Activated CD4-positive, alpha-beta memory T cell treated with anti-CD3 and anti-CD28 coated beads, Interleukin-2, amount 10 ng/mL, durations not matched to agents 7 days and 5 days (primary cell): ENCODE results near the gene TRABD2B. TPM values are rescaled to one million over a fixed set of nuclear protein-coding genes. Genes with fewer than 3 reads are reported as not detected.

ENCODE experiments used
- CTCF ChIA-PET: fragments of 350-600 bp; sonication (Branson Sonifier 250); formaldehyde crosslinking; loops from one replicate; lab custom pipeline; 2021; ENCODE audit warnings: antibody characterized with exemption, inconsistent platforms; lab: Charles Lee
- POLR2A ChIA-PET: fragments of 350-600 bp; sonication (Branson Sonifier 250); formaldehyde crosslinking; loops from one replicate; lab custom pipeline; 2021; ENCODE audit warnings: antibody characterized with exemption; lab: Charles Lee
- DNase-seq: peaks from one replicate; pipeline ENCODE4 v3.0.0-alpha.2; 2020
- H3K27ac Mint-ChIP-seq: one replicate; pipeline ENCODE4 v1.8.0; 2021; ENCODE audit warnings: mild to moderate bottlenecking, mixed read lengths
- H3K27me3 Mint-ChIP-seq: one replicate; pipeline ENCODE4 v1.8.0; 2021; ENCODE audit warnings: mixed read lengths
- H3K36me3 Mint-ChIP-seq: one replicate; pipeline ENCODE4 v1.8.0; 2021; ENCODE audit warnings: low read depth, mixed read lengths
- H3K4me1 Mint-ChIP-seq: one replicate; pipeline ENCODE4 v1.8.0; 2021; ENCODE audit warnings: mixed read lengths
- H3K4me3 Mint-ChIP-seq: one replicate; pipeline ENCODE4 v1.8.0; 2021; ENCODE audit warnings: mild to moderate bottlenecking, mixed read lengths
- H3K9me3 Mint-ChIP-seq: one replicate; pipeline ENCODE4 v1.8.0; 2021; ENCODE audit warnings: mixed read lengths
- total RNA-seq, 2 experiments: library from RNA; stranded (reverse); gene quantifications; one replicate each; pipeline ENCODE4 v1.2.3, GENCODE V29; 2021

Gene TRABD2B
- total RNA-seq, 2 experiments from 2014 or later = not detected

DNA sequence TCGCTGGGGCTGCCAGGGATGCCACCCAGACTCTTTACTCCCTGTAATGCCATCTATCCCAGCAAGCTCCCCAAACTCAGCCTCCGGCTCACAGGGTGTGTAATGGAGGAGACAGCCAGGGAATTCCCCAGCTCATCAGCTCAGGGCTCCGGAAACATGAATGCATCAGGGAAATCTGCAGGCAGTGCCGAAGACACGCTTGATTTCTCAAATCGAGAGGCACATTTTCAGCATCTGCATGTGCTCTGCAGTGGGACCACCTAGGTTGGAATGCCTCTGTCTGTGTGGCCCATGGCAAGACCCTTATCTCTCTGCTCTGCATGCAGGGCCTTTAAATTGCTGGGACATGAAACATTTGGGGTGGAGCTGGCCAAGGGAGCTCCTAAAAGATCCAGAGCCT is 170.1 kb downstream of the TRABD2B start:
- H3K9me3 Mint-ChIP-seq = no peaks in the 10 kb centered on the region
- CTCF ChIA-PET = no interaction called here
- H3K27ac Mint-ChIP-seq = no peak overlapping the region

DNA sequence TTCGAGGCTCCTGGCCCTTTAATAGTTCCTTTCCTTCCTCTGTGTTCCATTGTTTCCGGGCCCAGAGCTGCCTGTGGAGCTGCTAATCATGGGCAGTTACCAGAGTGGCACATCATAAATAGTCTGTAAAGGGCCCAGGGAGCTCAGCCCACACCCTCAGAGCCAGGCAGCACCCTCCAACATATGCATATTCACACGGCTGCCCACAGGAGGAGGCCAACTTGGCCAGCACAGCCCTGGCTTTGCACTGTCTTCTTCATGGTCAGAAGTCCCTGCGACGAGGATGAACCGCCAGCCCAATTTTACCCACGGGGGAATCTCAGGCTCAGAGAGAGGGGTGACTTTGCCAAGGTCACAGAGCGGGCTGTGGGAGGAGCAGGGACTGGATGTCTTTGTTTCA is 172.5 kb downstream of the TRABD2B start:
- Mint-ChIP-seq H3K4me3 (no peak overlapping the region), H3K27me3 (no peaks in the 10 kb centered on the region), H3K9me3 (no peaks in the 10 kb centered on the region), H3K27ac (no peak overlapping the region), H3K4me1 (no peaks in the 10 kb centered on the region), H3K36me3 (no peaks in the 10 kb centered on the region)
- no peak for DNase-seq
- POLR2A ChIA-PET = no interaction called here
- CTCF ChIA-PET = no interaction called here

More for the DNA sequence above, 170.1 kb downstream of the TRABD2B start:
- no peak for DNase-seq
- no peaks in the 10 kb centered on the region for H3K4me1 Mint-ChIP-seq
- no peaks in the 10 kb centered on the region for H3K36me3 Mint-ChIP-seq
- H3K27me3 Mint-ChIP-seq = no peaks in the 10 kb centered on the region
- no peak overlapping the region for H3K4me3 Mint-ChIP-seq
- POLR2A ChIA-PET = no interaction called here

DNA sequence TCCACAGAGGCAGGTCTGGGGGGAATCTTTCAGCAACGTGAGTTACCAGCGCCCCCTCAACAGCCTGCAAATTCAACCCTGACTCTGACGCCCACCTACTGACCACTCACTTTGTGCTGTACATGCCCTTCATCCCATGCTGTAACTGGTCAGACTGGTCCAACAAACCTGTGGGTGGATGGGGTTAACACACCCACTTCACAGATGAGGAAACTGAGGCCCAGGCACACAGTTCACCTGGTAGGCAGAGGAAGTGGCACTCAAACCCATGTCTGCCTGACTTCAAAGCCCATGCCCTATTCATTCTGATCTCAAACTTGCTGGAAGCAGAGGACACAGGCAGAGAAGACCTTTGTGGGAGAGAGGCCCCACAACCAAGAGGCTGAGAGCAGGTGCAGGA is 172.9 kb downstream of the TRABD2B start:
- CTCF ChIA-PET = no interaction called here
- Mint-ChIP-seq H3K36me3 (no peaks in the 10 kb centered on the region), H3K4me3 (no peak overlapping the region), H3K9me3 (no peaks in the 10 kb centered on the region), H3K27ac (no peak overlapping the region), H3K27me3 (no peaks in the 10 kb centered on the region), H3K4me1 (no peaks in the 10 kb centered on the region)
- DNase-seq = no peak
- POLR2A ChIA-PET = no interaction called here

DNA sequence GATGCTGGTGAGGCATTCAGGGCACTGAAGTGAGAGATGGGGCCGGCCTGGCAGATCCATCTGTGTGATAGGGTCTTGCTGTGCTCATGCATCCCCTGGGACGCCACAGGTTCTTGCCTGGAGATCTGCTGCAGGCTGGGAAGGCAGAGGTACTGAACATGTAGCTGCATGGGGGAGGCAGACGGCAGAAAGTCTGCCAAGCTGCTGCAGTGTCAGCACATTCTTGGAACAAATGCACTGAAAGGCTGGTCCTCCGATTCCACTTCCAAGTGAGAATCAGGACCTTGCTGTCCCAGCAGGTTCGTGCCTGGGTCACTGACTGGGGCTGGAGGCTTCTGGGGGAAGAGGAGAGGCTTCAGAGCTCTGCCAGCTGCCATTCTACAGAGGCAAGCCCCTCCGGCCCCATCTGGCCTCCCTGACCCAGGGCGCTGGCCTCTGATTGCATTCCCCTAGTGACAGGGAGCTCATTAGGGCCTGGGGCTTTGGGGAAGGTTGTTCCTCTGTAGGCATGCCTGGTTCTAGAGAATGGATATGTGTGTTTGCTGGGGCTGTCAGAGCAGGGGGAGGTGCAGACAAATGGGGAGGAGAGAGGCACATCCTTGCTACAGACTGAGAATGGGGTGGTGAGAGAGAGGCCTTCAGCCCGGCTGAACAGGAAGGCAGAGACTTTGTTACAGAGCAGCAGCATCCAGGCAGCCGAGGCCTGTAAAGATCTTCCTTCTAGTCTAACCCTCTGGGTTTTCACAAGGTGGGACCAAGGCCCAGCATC is 174.0 kb downstream of the TRABD2B start:
- DNase-seq = no peak
- Mint-ChIP-seq H3K27me3 (no peaks in the 10 kb centered on the region), H3K4me1 (no peaks in the 10 kb centered on the region), H3K36me3 (no peaks in the 10 kb centered on the region), H3K27ac (no peak overlapping the region), H3K9me3 (no peaks in the 10 kb centered on the region), H3K4me3 (no peak overlapping the region)
- POLR2A ChIA-PET = no interaction called here
- CTCF ChIA-PET = no interaction called here

DNA sequence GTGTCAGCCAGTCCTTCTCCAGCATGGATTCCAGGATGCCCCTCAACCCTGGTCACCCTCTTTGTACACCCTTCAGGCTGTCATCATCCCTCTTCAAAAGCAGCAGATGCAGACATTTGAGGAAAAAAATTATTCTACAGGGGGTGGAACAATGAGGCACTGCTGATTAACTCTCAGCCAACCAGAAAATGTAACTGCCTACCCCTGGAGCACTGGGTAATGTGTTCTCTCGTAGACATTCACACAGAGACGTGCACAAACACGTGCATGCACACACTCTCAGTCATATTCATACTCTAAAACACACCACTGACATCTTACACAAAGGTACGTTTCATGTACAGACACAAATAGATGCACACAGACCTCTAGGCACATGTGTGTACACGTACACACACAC is 175.4 kb downstream of the TRABD2B start:
- H3K27ac Mint-ChIP-seq = no peak overlapping the region
- ChIA-PET CTCF (no interaction called here), POLR2A (no interaction called here)
- no peaks in the 10 kb centered on the region for H3K36me3 Mint-ChIP-seq
- H3K9me3 Mint-ChIP-seq = no peaks in the 10 kb centered on the region
- H3K27me3 Mint-ChIP-seq = no peaks in the 10 kb centered on the region
- H3K4me3 Mint-ChIP-seq = no peak overlapping the region
- no peaks in the 10 kb centered on the region for H3K4me1 Mint-ChIP-seq
- no peak for DNase-seq

DNA sequence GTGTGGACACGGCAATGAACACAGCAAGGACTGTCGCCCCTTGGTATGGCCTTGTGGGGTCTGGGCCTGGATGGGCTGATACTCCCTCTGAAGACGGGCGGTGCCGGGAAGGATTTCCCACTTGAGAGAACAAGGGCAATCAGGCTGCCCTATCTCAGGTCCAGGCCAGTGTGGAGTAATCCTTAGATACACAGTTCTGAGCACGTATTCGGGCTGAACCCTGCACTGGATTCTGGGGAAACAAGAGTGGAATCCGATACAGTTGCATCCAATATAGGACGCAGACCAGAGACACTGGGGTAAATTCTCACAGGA is 177.7 kb downstream of the TRABD2B start:
- H3K4me1 Mint-ChIP-seq = no peaks in the 10 kb centered on the region
- no peak overlapping the region for H3K4me3 Mint-ChIP-seq
- H3K9me3 Mint-ChIP-seq = no peaks in the 10 kb centered on the region
- H3K27me3 Mint-ChIP-seq = no peaks in the 10 kb centered on the region
- CTCF ChIA-PET = no interaction called here
- no peak for DNase-seq
- H3K36me3 Mint-ChIP-seq = no peaks in the 10 kb centered on the region
- POLR2A ChIA-PET = no interaction called here
- H3K27ac Mint-ChIP-seq = no peak overlapping the region

DNA sequence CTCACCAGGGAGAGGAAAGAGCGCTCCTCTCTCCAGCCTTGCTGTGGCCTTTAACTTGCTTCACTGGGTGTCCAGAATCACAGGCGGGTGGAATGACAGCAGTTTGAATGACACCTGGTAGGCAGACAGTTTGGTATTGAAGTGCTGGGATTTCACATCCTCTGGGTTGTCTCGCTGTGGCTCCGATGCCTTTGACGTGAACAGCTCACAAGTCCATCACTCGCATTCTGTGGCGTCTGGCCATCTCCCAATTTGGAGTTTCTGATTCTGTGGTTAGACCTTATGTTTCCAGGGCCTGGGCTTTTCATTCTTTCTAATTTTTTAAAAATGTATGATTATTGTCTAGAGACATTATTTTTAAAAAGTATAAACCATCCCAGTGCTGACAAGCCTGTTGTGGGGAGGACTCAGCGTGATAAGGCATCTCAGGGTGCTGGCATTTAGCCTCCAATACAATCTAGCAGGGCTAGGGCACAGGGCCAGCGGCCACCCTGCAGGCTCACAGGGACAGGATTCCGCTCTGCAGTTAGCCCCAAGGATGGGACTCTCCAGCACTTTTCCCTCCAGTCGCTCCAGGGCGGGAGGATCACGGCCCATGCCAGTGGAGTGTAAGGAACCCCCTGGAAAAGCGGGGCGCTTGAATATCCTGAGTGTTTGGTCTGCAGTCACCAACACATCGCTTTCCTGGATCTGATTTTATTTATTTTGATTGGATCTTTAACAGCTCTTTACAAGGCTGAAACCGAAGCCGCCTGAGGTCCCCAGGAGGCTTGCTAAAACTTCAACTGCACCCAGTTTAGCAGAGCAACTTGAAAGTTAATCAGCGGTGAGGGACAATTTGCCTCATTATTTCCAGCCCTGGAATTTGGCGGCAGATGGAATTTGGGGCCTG is 178.3 kb downstream of the TRABD2B start:
- Mint-ChIP-seq H3K27me3 (no peaks in the 10 kb centered on the region), H3K4me3 (no peak overlapping the region), H3K27ac (no peak overlapping the region), H3K9me3 (no peaks in the 10 kb centered on the region), H3K4me1 (no peaks in the 10 kb centered on the region), H3K36me3 (no peaks in the 10 kb centered on the region)
- ChIA-PET CTCF (no interaction called here), POLR2A (no interaction called here)
- DNase-seq = no peak

DNA sequence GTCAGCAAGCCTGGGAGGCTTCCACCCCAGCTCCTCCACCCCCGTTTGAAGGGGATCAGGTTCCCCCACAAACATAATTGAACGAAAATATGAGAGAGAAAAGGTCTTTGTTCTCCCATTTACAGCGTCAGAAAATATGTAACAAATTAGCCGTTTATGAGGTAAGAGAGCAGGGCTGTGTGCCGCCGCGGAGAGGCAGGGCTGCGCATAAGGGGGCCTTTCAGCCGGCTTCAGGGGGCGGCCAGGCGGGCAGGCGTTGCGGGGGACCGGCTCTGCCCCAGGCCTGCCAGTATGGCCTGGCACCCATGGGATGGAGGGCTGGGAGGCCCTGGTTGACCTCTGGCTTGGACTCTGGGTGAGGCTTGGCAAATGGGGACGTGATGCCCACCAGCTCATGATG is 179.3 kb downstream of the TRABD2B start:
- H3K4me1 Mint-ChIP-seq = no peaks in the 10 kb centered on the region
- no peaks in the 10 kb centered on the region for H3K9me3 Mint-ChIP-seq
- no peak overlapping the region for H3K4me3 Mint-ChIP-seq
- H3K27ac Mint-ChIP-seq = no peak overlapping the region
- CTCF ChIA-PET = no interaction called here
- no peak for DNase-seq
- POLR2A ChIA-PET = no interaction called here
- no peaks in the 10 kb centered on the region for H3K27me3 Mint-ChIP-seq
- no peaks in the 10 kb centered on the region for H3K36me3 Mint-ChIP-seq

DNA sequence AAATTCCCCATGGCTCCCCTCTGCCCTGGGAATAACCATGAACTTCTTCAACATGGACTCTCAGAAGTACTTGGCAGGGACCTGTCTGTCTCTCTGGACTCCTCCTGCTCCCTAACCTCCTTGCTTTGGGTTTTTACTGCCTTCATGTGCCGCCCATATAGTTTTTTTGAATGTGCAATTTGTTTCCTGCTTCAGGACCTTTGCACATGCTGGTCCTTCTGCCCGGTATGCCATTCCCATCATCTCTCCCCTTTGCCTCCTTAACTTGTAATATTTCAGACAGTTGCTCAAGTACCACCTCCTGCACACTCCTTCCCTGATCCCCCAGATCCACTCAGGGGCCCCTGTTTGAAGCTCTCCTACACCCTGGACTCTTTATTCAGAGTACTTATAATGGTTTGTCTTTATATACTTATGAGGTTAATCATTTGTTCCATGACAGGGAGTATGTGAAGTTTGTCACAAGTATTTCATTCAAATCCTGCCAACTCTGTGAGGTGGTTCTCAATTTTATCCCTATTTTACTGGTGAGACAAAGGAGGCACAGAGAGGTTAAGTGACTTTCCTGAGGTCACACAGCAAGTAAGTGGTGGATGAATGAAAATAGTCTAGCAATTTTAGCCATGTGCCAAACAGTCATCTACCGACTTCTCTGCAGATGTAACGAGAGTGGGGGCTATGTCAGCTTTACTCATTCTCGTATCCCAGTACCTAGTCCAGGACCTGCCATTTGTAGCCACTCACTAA is 180.7 kb downstream of the TRABD2B start:
- Mint-ChIP-seq H3K4me1 (no peaks in the 10 kb centered on the region), H3K9me3 (no peaks in the 10 kb centered on the region), H3K27me3 (peaks cover 4% of the 10 kb centered on the region), H3K27ac (no peak overlapping the region), H3K36me3 (no peaks in the 10 kb centered on the region), H3K4me3 (no peak overlapping the region)
- CTCF ChIA-PET = no interaction called here
- DNase-seq = no peak
- POLR2A ChIA-PET = no interaction called here

DNA sequence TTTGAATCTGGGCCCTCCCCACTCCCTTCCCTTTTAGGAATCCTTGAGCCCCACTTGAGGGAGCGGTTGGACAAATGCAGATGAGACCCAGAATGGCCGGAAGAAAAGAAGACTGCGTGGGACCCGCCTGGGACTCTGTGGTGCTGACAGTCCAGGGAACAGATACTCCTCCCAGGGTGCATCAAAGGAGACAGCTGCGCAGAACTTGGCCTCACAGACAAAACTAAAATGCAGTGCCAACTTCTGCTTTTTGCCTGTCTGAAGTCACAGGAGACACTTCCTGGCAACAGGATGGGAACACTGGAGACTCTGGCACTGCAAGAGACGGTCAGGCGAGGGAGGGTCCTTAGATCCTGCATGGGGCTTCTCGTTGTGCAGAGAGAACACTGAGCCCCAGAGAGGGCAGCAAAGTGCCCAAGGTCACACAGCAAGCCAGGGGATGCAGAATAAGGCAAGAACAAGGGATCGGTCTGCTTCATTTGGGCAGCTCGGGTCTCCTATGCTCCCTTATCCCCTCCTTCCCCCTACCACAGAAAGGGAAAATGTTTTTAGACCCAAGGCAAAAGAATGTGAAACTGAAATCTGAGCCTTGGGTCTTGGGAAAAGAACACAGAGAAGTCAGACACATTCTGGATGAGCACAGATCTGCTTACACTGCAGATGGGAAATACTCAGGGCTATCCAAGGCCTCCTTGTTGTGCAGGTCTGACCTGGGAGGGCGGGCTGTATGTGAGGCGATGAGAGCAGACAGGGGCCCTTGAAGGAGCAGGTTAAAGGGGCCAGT is 182.4 kb downstream of the TRABD2B start:
- Mint-ChIP-seq H3K27me3 (peaks cover 4% of the 10 kb centered on the region), H3K27ac (no peak overlapping the region), H3K4me1 (no peaks in the 10 kb centered on the region), H3K9me3 (no peaks in the 10 kb centered on the region), H3K4me3 (no peak overlapping the region), H3K36me3 (no peaks in the 10 kb centered on the region)
- ChIA-PET POLR2A (no interaction called here), CTCF (no interaction called here)
- no peak for DNase-seq

DNA sequence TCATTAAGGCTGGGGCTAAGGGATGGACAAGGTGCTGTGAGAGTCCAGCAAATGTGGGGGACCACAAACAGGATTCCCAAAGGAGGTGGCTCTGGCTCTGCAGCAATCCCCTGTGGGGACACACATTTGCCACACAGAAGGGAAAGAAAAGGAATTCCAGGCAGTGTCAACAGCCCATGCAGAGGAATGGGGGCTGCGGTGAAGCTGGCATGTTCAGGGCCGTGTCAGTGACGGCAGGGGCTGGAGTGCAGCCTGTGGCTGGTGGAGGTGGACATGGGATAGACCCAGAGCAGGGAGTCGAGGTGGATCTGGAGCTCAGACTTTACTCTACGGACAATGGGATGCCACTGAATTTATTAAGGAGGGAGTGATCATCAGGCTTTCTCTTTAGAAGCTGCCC is 183.2 kb downstream of the TRABD2B start:
- no peaks in the 10 kb centered on the region for H3K9me3 Mint-ChIP-seq
- no peak overlapping the region for H3K4me3 Mint-ChIP-seq
- H3K4me1 Mint-ChIP-seq = no peaks in the 10 kb centered on the region
- ChIA-PET CTCF (no interaction called here), POLR2A (no interaction called here)
- no peak for DNase-seq
- peaks cover 4% of the 10 kb centered on the region for H3K27me3 Mint-ChIP-seq
- H3K27ac Mint-ChIP-seq = no peak overlapping the region
- no peaks in the 10 kb centered on the region for H3K36me3 Mint-ChIP-seq

DNA sequence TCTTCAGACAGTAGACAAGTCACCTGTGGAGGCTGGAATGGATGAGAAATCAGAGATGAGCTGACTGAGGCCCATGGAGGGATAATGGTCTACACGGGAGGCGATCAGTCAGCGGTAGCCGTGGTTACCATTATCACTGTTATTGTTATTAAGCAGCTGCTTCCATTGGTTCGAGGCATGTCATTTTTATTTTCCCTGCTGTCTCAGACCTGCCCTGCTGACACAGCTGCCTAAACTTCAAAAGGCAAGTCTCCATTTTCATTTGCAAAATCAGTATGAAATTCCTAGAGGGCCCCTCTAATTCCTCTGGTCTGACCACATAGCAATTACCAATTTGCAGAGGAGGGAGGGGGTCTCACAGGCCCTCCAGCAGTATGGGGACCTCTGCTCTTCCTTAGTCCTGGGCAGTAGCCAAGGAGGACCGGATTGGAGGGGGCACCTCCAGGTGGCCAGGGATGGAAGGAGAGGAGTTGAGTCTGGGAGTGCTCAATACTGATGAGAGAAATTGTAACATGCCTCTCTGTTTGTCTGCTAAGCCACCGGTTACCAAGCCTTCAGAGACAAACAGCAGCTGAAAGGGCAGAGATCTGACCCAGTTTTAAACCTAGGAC is 184.2 kb downstream of the TRABD2B start:
- no peaks in the 10 kb centered on the region for H3K4me1 Mint-ChIP-seq
- no peaks in the 10 kb centered on the region for H3K9me3 Mint-ChIP-seq
- H3K27ac Mint-ChIP-seq = no peak overlapping the region
- ChIA-PET POLR2A (no interaction called here), CTCF (no interaction called here)
- peaks cover 4% of the 10 kb centered on the region for H3K27me3 Mint-ChIP-seq
- no peaks in the 10 kb centered on the region for H3K36me3 Mint-ChIP-seq
- DNase-seq = no peak
- no peak overlapping the region for H3K4me3 Mint-ChIP-seq
